Measurements from ENCODE around the gene TMEM267.
"Not testable (repeated sequence)": the region's sequence is repeated elsewhere in the genome, so short reads cannot be mapped to it uniquely, and the experiment has no call there.

The TMEM267 gene

DNA sequence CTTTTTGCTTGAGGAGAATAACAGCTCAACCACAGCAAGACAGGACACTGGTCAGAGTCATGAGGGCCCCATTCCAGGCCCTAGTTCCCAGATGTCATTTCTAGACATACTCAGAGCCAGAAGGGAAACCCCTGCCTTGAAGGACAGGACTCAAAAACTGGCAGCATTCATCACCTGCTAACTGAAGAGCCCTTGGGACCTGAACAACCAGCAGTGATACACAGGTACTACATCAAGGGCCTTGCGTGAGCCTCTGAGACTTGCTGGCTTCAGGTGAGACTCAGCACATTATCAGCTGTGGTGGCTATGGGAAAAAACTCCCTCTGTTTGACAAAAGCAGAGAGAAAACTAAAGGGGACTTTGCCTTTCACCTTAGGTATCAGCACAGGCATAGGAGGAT, 22.6 kb downstream of the TMEM267 start:
- DNase-seq (ENCODE audit: low spot score): no peak
- FAIRE-seq: no peak

DNA sequence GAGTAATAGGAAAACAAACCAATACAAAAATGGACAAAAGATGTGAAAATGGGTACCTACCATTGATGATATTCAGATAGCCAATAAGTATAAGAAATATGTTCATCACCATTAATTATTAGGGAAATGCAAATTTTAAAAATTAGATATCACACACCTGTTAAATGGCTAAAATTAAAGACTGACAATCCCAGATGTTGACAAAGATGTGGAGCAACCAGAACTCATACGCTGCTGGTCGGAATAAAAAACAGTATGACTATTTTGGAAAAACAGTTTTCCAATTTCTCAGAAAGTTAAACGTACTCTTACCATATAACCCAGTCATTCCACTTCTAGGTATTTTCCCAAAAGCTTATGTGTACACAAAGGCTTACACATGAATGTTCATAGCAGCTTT, 27.1 kb downstream of the TMEM267 start:
- DNase-seq (ENCODE audit: low spot score) (no peak), FAIRE-seq (no peak)

DNA sequence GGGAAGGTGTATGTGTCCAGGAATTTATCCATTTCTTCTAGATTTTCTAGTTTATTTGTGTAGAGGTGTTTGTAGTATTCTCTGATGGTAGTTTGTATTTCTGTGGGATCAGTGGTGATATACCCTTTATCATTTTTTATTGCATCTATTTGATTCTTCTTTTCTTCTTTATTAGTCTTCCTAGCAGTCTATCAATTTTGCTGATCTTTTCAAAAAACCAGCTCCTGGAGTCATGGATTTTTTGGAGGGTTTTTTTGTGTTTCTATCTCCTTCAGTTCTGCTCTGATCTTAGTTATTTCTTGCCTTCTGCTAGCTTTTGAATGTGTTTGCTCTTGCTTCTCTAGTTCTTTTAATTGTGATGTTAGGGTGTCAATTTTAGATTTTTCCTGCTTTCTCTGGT, 42.1 kb downstream of the TMEM267 start:
- not testable (repeated sequence) for FAIRE-seq; DNase-seq (ENCODE audit: low spot score)

- DNase-seq (ENCODE audit: low spot score): no peak
- peak; percentile 30 for FAIRE-seq
These were observed 46.5 kb downstream of the TMEM267 start for GRCh38 chr5:43437062-43437660.

DNA sequence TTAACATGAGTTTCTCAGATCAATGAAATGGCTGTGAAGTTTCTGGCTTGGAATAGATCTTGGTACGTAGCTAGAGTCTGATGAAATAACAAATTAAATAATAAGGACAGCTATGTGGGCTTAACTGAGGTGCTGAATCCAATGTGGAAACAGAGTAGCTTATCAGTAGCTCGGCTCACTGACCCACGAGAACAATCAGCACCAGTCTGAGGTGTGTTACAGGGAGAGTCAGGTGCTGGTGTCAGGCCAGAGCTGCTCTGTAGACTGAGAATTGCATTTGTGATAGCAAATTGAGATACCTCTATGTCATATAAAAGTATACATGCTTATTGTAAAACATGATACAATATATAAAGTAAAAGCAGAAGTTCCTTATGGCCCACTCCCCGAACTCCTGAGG, 50.3 kb downstream of the TMEM267 start:
- FAIRE-seq (no peak), DNase-seq (ENCODE audit: low spot score) (no peak)

- FAIRE-seq (no peak), DNase-seq (ENCODE audit: low spot score) (peak; percentile 66)
These were observed 50.9 kb downstream of the TMEM267 start for GRCh38 chr5:43432486-43433375.

DNA sequence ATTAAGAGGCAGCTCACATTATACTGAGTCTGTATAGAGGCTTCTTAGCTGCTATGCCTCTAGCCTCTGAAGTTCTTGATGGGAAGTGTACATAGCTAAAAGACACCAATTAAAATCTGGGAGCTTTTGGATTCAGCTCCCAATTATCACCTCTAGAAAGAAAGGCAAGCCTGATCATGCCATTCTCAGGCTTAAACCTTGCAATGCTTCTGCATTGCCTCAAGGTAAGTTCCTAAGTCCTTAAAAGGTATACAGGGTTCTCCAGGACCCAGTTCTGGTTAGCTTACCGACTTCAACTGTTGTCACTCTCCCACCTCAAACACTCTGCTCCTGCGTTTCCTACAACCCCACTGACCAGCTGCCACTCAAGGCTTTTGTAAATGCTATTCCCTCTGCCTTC, 54.0 kb downstream of the TMEM267 start:
- DNase-seq (ENCODE audit: low spot score) (no peak), FAIRE-seq (no peak)

GRCh38 chr5:43429016-43429415, 54.6 kb downstream of the TMEM267 start:
- DNase-seq (ENCODE audit: low spot score) (no peak), FAIRE-seq (no peak)

DNA sequence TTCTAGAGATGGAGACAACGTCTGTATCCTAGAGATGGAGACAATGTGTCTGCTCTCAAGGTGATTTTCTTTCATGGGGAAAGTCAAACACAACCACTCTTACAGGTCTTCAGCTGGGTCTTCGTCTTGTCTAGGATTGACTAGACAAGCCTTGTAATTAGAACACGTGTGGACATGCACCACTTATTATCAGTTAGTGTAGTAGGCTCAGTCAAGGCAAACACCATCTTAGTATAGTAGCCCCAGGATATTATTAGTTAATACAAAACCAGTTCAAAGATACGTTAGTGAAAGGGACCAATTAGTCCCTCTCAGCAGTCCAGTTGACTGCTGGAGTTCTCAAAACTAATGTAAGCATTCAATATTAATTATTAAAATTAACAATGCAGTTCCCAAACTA, 56.4 kb downstream of the TMEM267 start:
- no peak for FAIRE-seq
- no peak for DNase-seq (ENCODE audit: low spot score)

GRCh38 chr5:43425983-43426382, 57.7 kb downstream of the TMEM267 start:
- DNase-seq (ENCODE audit: low spot score) (peak; percentile 70), FAIRE-seq (no peak)

GRCh38 chr5:43423086-43423485, 60.6 kb downstream of the TMEM267 start:
- FAIRE-seq; DNase-seq (ENCODE audit: low spot score): not testable (repeated sequence)

- FAIRE-seq (no peak), DNase-seq (ENCODE audit: low spot score) (peak; percentile 56)
These were observed 61.5 kb downstream of the TMEM267 start for GRCh38 chr5:43422143-43422542.

DNA sequence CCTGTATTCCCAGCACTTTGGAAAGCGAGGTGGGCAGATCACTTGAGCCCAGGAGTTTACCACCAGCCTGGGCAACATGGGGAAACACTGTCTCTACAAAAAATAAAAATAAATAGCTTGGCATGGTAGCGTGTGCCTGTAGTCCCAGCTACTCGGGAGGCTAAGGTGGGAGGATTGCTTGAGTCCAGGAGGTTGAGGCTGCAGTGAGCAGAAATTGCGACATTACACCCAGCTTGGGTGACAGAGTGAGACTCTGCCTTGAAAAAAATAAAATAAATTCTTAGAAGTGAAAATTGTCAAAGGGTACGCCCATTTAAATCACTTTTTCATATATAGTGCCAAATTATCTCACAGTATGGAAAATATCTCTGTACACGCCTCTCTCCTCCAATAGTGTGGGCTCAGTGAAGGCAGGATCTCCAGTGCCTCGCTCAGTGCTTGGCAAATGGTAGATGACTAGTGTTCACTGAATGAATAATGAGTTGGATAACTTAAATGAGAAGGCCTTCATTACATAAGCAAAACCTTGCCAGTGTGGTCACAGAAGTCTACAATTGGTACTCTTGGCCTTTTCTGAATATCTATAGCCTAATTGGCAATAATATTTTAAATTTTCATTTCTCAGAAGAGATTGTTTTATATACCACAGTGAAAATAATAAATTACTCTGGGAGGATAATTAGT, 62.1 kb downstream of the TMEM267 start:
- FAIRE-seq (no peak), DNase-seq (ENCODE audit: low spot score) (no peak)

GRCh38 chr5:43420241-43420640, 63.4 kb downstream of the TMEM267 start:
- FAIRE-seq (no peak), DNase-seq (ENCODE audit: low spot score) (no peak)

- FAIRE-seq (no peak), DNase-seq (ENCODE audit: low spot score) (no peak)
These were observed 65.1 kb downstream of the TMEM267 start for GRCh38 chr5:43418561-43418960.

GRCh38 chr5:43416803-43417394, 66.8 kb downstream of the TMEM267 start:
- FAIRE-seq: no peak
- DNase-seq (ENCODE audit: low spot score): no peak

- FAIRE-seq (no peak), DNase-seq (ENCODE audit: low spot score) (no peak)
These were observed 67.5 kb downstream of the TMEM267 start for GRCh38 chr5:43415935-43416802.

- DNase-seq (ENCODE audit: low spot score) (no peak), FAIRE-seq (no peak)
These were observed 69.7 kb downstream of the TMEM267 start for GRCh38 chr5:43413966-43414365.

- FAIRE-seq (no peak), DNase-seq (ENCODE audit: low spot score) (no peak)
These were observed 71.0 kb downstream of the TMEM267 start for GRCh38 chr5:43412644-43413043.

- no peak for FAIRE-seq
- no peak for DNase-seq (ENCODE audit: low spot score)
These were observed 71.5 kb downstream of the TMEM267 start, which contains the start of gene CCL28 for GRCh38 chr5:43412156-43412555. Gene CCL28 (minus strand): TSS chr5:43412391. CDS start chr5:43412316, 75 bp downstream.

DNA sequence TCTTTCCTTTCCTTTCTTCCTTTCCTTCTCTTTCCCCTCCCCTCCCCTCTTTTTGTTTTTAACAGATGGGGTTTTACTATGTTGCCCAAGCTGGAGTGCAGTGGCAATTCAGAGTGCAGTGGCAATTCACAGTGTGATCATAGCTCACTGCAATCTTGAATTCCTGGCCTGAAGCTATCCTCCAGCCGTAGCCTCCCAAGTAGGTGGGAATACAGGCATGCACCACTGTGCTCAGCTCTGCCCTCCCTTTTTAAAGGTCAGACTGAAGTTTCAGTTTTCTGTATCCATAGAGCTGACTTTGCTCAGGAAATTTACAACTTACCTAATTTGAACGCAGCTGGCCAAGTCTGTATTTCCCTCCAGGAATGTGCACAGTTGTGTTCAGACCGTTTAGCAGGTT, 72.2 kb downstream of the TMEM267 start:
- no peak for DNase-seq (ENCODE audit: low spot score)
- no peak for FAIRE-seq
